Ovary (tissue), 3 donors: ENCODE results near the gene VGLL4.

Experiments used
- EP300 ChIP-seq: sonication (generic); formaldehyde crosslinking; IDR thresholded peaks from one replicate; pipeline ENCODE4 v1.6.1; 2017; ENCODE audit warnings: antibody characterized with exemption
- POLR2A ChIP-seq: fragments of 450-650 bp; IDR thresholded peaks from one replicate; pipeline ENCODE4 v1.6.1; 2017; ENCODE audit warnings: antibody characterized with exemption, mild to moderate bottlenecking, moderate library complexity
- TF ChIP-seq, protein P1 (sequence below), 3 donors: fragments of 450-650 bp in 2 of 3; fragments of 200-600 bp in 1 of 3; IDR thresholded peaks; one replicate each; pipeline versions ENCODE4 v1.5.1 to v1.8.0; 2016 to 2022; ENCODE audit warnings: antibody characterized with exemption in 3 of 3, mild to moderate bottlenecking in 1 of 3
- donor health status: DM: no; HTN: no; CAD: no.

DNA sequence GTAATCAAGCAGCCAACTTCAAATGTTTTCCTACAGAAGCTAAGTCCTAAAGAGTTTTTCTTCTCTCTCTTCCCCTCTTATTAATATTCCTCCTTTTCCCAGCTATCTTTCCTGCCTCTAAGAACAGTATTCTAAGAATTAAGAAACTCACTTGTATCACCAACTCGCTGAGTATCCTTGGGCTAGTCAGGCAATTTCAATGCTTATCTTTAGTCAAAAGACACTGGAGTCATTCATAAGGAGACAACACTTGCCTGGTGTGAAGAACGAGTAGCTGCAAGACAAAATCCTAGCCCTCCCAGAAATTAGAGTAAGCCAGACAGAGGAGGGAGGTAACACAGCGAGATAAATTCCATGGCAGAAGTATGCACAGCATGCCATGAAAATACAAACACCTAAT lies 10.7 kb downstream of the VGLL4 start:
- TF ChIP-seq, protein P1, sequence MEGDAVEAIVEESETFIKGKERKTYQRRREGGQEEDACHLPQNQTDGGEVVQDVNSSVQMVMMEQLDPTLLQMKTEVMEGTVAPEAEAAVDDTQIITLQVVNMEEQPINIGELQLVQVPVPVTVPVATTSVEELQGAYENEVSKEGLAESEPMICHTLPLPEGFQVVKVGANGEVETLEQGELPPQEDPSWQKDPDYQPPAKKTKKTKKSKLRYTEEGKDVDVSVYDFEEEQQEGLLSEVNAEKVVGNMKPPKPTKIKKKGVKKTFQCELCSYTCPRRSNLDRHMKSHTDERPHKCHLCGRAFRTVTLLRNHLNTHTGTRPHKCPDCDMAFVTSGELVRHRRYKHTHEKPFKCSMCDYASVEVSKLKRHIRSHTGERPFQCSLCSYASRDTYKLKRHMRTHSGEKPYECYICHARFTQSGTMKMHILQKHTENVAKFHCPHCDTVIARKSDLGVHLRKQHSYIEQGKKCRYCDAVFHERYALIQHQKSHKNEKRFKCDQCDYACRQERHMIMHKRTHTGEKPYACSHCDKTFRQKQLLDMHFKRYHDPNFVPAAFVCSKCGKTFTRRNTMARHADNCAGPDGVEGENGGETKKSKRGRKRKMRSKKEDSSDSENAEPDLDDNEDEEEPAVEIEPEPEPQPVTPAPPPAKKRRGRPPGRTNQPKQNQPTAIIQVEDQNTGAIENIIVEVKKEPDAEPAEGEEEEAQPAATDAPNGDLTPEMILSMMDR (IDR thresholded peaks at IDR 0.05): no peak
- TF ChIP-seq POLR2A: no peak
- no peak for TF ChIP-seq EP300
